Parathyroid adenoma (tissue), 2 donors: Measurements from ENCODE around the gene HTR3A.

Experiments
- H2AFZ ChIP-seq: fragments of 300-600 bp; sonication (generic); one replicate; pipeline ENCODE4 v1.7.0; 2017; ENCODE audit warnings: antibody characterized with exemption, mild to moderate bottlenecking
- H3K27ac ChIP-seq: fragments of 300-600 bp; sonication (generic); one replicate; pipeline ENCODE4 v1.7.0; 2017
- H3K27me3 ChIP-seq: fragments of 300-600 bp; sonication (generic); one replicate; pipeline ENCODE4 v1.7.0; 2017; ENCODE audit warnings: low read length; ENCODE audit not compliant: control insufficient read depth, insufficient read depth
- H3K36me3 ChIP-seq: fragments of 300-600 bp; sonication (generic); one replicate; pipeline ENCODE4 v1.7.0; 2017; ENCODE audit warnings: low read length; ENCODE audit not compliant: control insufficient read depth, insufficient read depth
- H3K4me1 ChIP-seq: fragments of 300-600 bp; sonication (generic); one replicate; pipeline ENCODE4 v1.7.0; 2017; ENCODE audit warnings: control low read depth
- H3K4me2 ChIP-seq: fragments of 300-600 bp; sonication (generic); one replicate; pipeline ENCODE4 v1.7.0; 2017; ENCODE audit warnings: low read length
- H3K4me3 ChIP-seq: fragments of 300-600 bp; sonication (generic); one replicate; pipeline ENCODE4 v1.7.0; 2017; ENCODE audit warnings: low read depth, low read length
- H3K79me2 ChIP-seq: fragments of 300-600 bp; sonication (generic); one replicate; pipeline ENCODE4 v1.7.0; 2017; ENCODE audit warnings: control low read depth
- H3K9ac ChIP-seq: fragments of 300-600 bp; sonication (generic); one replicate; pipeline ENCODE4 v1.7.0; 2017; ENCODE audit warnings: mild to moderate bottlenecking
- H3K9me3 ChIP-seq: fragments of 300-600 bp; sonication (generic); one replicate; pipeline ENCODE4 v1.7.0; 2017; ENCODE audit warnings: low read length; ENCODE audit not compliant: control insufficient read depth
- CTCF ChIP-seq: fragments of 300-600 bp; sonication (generic); IDR thresholded peaks from one replicate; pipeline ENCODE4 v1.7.0; 2017; ENCODE audit warnings: antibody characterized with exemption, mild to moderate bottlenecking
- donor health status: primary hyperparathyroidism.

HTR3A gene

GRCh38 chr11:113984781-113985180 lies 9.9 kb downstream of the HTR3A start:
- no peak overlapping the region for H3K9ac ChIP-seq
- no peaks in the 10 kb centered on the region for H3K9me3 ChIP-seq
- no peak overlapping the region for H3K27ac ChIP-seq
- H3K36me3 ChIP-seq, result no peaks in the 10 kb centered on the region
- H3K4me3 ChIP-seq, result no peak overlapping the region
- no peak overlapping the region for H3K4me2 ChIP-seq
- H2AFZ ChIP-seq, result no peak overlapping the region
- no peaks in the 10 kb centered on the region for H3K4me1 ChIP-seq
- no peak for TF ChIP-seq CTCF
- no peaks in the 10 kb centered on the region for H3K79me2 ChIP-seq
- H3K27me3 ChIP-seq, result no peaks in the 10 kb centered on the region

GRCh38 chr11:113985906-113986305 lies 11.0 kb downstream of the HTR3A start:
- no peak overlapping the region for H3K27ac ChIP-seq
- H3K4me2 ChIP-seq, result no peak overlapping the region
- TF ChIP-seq CTCF, result no peak
- H3K79me2 ChIP-seq, result no peaks in the 10 kb centered on the region
- H3K9me3 ChIP-seq, result no peaks in the 10 kb centered on the region
- H3K9ac ChIP-seq, result no peak overlapping the region
- H3K4me1 ChIP-seq, result no peaks in the 10 kb centered on the region
- H3K27me3 ChIP-seq, result no peaks in the 10 kb centered on the region
- H2AFZ ChIP-seq, result no peak overlapping the region
- H3K36me3 ChIP-seq, result no peaks in the 10 kb centered on the region
- H3K4me3 ChIP-seq, result no peak overlapping the region

GRCh38 chr11:113986351-113987140 lies 11.6 kb downstream of the HTR3A start:
- TF ChIP-seq CTCF, result no peak
- Histone ChIP-seq H3K79me2 (no peaks in the 10 kb centered on the region), H3K36me3 (no peaks in the 10 kb centered on the region), H2AFZ (no peak overlapping the region), H3K4me2 (no peak overlapping the region), H3K27ac (no peak overlapping the region), H3K9ac (no peak overlapping the region), H3K4me1 (no peaks in the 10 kb centered on the region), H3K27me3 (no peaks in the 10 kb centered on the region), H3K4me3 (no peak overlapping the region), H3K9me3 (no peaks in the 10 kb centered on the region)

GRCh38 chr11:113989381-113989780 lies 14.5 kb downstream of the HTR3A start:
- Histone ChIP-seq H3K4me2 (no peak overlapping the region), H3K36me3 (no peaks in the 10 kb centered on the region), H3K9me3 (no peaks in the 10 kb centered on the region), H3K27ac (no peak overlapping the region), H3K27me3 (no peaks in the 10 kb centered on the region), H3K4me3 (no peak overlapping the region), H3K4me1 (no peaks in the 10 kb centered on the region), H3K9ac (no peak overlapping the region), H3K79me2 (no peaks in the 10 kb centered on the region), H2AFZ (no peak overlapping the region)
- TF ChIP-seq CTCF, result no peak

GRCh38 chr11:113989916-113990315 lies 15.0 kb downstream of the HTR3A start:
- no peak for TF ChIP-seq CTCF
- no peaks in the 10 kb centered on the region for H3K27me3 ChIP-seq
- no peak overlapping the region for H3K9ac ChIP-seq
- no peak overlapping the region for H2AFZ ChIP-seq
- no peaks in the 10 kb centered on the region for H3K9me3 ChIP-seq
- H3K4me2 ChIP-seq, result no peak overlapping the region
- no peak overlapping the region for H3K4me3 ChIP-seq
- H3K4me1 ChIP-seq, result no peaks in the 10 kb centered on the region
- no peaks in the 10 kb centered on the region for H3K36me3 ChIP-seq
- no peak overlapping the region for H3K27ac ChIP-seq
- no peaks in the 10 kb centered on the region for H3K79me2 ChIP-seq
